H9 (cell line): ENCODE measurements around the gene BOD1L1. TPM values are rescaled to one million over a fixed set of nuclear protein-coding genes. Genes with fewer than 3 reads are reported as not detected.

Source experiments
- DNase-seq: peaks from one replicate; pipeline ENCODE4 v3.0.0-alpha.2; 2017
- H2AFZ ChIP-seq: one replicate; pipeline ENCODE4 v1.6.1; 2013; ENCODE audit warnings: mild to moderate bottlenecking, low read length, control low read depth, moderate library complexity
- H2AK5ac ChIP-seq: 2 replicates; pipeline ENCODE4 v1.6.1; 2013; ENCODE audit warnings: low read length, control low read depth, mixed read lengths; ENCODE audit not compliant: insufficient read length
- H2BK120ac ChIP-seq: one replicate; pipeline ENCODE4 v1.6.1; 2013; ENCODE audit warnings: low read depth, mild to moderate bottlenecking, low read length, control low read depth, inconsistent platforms; ENCODE audit not compliant: poor library complexity, severe bottlenecking
- H2BK12ac ChIP-seq: 2 replicates; pipeline ENCODE4 v1.6.1; 2013; ENCODE audit warnings: low read length, control low read depth, mixed read lengths, low read depth; ENCODE audit not compliant: insufficient read length
- H2BK15ac ChIP-seq: 2 replicates; pipeline ENCODE4 v1.6.1; 2013; ENCODE audit warnings: low read depth, low read length, control low read depth
- H2BK20ac ChIP-seq: one replicate; pipeline ENCODE4 v1.6.1; 2013; ENCODE audit warnings: low read depth, mild to moderate bottlenecking, low read length, control low read depth, inconsistent platforms; ENCODE audit not compliant: poor library complexity, severe bottlenecking
- H2BK5ac ChIP-seq: 2 replicates; pipeline ENCODE4 v1.6.1; 2013; ENCODE audit warnings: low read length, control low read depth, mixed read lengths; ENCODE audit not compliant: insufficient read length
- H3K14ac ChIP-seq: 2 replicates; pipeline ENCODE4 v1.6.1; 2013; ENCODE audit warnings: low read length, control low read depth; ENCODE audit not compliant: insufficient read depth
- H3K18ac ChIP-seq: 2 replicates; pipeline ENCODE4 v1.6.1; 2013; ENCODE audit warnings: low read depth, mild to moderate bottlenecking, mixed read lengths, low read length, control low read depth; ENCODE audit not compliant: insufficient read length
- H3K23ac ChIP-seq: 2 replicates; pipeline ENCODE4 v1.6.1; 2013; ENCODE audit warnings: low read length, control low read depth, mixed read lengths, low read depth; ENCODE audit not compliant: insufficient read length
- H3K23me2 ChIP-seq: 2 replicates; pipeline ENCODE4 v1.6.1; 2013; ENCODE audit warnings: low read depth, mild to moderate bottlenecking, mixed read lengths, low read length, control low read depth; ENCODE audit not compliant: insufficient read length, poor library complexity, severe bottlenecking
- H3K27ac ChIP-seq: 2 replicates; pipeline ENCODE4 v1.5.1; 2013; ENCODE audit warnings: low read length, control low read depth, mixed read lengths, low read depth; ENCODE audit not compliant: insufficient read length
- H3K27me3 ChIP-seq: 2 replicates; pipeline ENCODE4 v1.6.1; 2013; ENCODE audit warnings: low read length, control low read depth, inconsistent platforms; ENCODE audit not compliant: insufficient read depth
- H3K4ac ChIP-seq: 2 replicates; pipeline ENCODE4 v1.6.1; 2013; ENCODE audit warnings: low read depth, mild to moderate bottlenecking, control low read depth, inconsistent platforms, low read length, moderate library complexity
- H3K4me1 ChIP-seq: 2 replicates; pipeline ENCODE4 v1.6.1; 2013; ENCODE audit warnings: low read length, control low read depth, inconsistent platforms; ENCODE audit not compliant: insufficient read depth
- H3K4me2 ChIP-seq: 2 replicates; pipeline ENCODE4 v1.6.1; 2013; ENCODE audit warnings: low read length, control low read depth, mixed read lengths; ENCODE audit not compliant: insufficient read length, insufficient read depth
- H3K56ac ChIP-seq: 2 replicates; pipeline ENCODE4 v1.6.1; 2013; ENCODE audit warnings: low read depth, mild to moderate bottlenecking, mixed read lengths, low read length, control low read depth; ENCODE audit not compliant: insufficient read length
- H3K79me1 ChIP-seq: 2 replicates; pipeline ENCODE4 v1.6.1; 2013; ENCODE audit warnings: low read depth, mild to moderate bottlenecking, moderate library complexity, low read length, control low read depth, inconsistent platforms; ENCODE audit not compliant: insufficient read depth, poor library complexity, severe bottlenecking
- H3K79me2 ChIP-seq: 2 replicates; pipeline ENCODE4 v1.6.1; 2013; ENCODE audit warnings: low read length, control low read depth, inconsistent platforms; ENCODE audit not compliant: insufficient read depth
- H3K9ac ChIP-seq: 2 replicates; pipeline ENCODE4 v1.6.1; 2013; ENCODE audit warnings: low read length, control low read depth, mixed read lengths; ENCODE audit not compliant: insufficient read length; ENCODE audit errors: extremely low read depth
- H3K9me3 ChIP-seq: one replicate; pipeline ENCODE4 v1.6.1; 2013; ENCODE audit warnings: low read depth, low read length, inconsistent platforms; ENCODE audit not compliant: control insufficient read depth
- H3T11ph ChIP-seq: one replicate; pipeline ENCODE4 v1.6.1; 2013; ENCODE audit warnings: mild to moderate bottlenecking, low read length, control low read depth, inconsistent platforms
- H4K20me1 ChIP-seq: one replicate; pipeline ENCODE4 v1.6.1; 2013; ENCODE audit not compliant: control insufficient read depth, insufficient read length, insufficient read depth
- H4K5ac ChIP-seq: 2 replicates; pipeline ENCODE4 v1.6.1; 2013; ENCODE audit warnings: low read depth, mild to moderate bottlenecking, mixed read lengths, low read length, control low read depth; ENCODE audit not compliant: insufficient read length
- H4K8ac ChIP-seq: replicated peaks from 2 replicates; pipeline ENCODE4 v1.6.1; 2013; ENCODE audit warnings: low read length, control low read depth, mixed read lengths, low read depth; ENCODE audit not compliant: insufficient read length
- H4K91ac ChIP-seq: 2 replicates; pipeline ENCODE4 v1.6.1; 2013; ENCODE audit warnings: low read depth, mild to moderate bottlenecking, moderate library complexity, mixed read lengths, low read length, control low read depth; ENCODE audit not compliant: insufficient read length
- H3K27ac Mint-ChIP-seq, 3 experiments: 2 replicates in 2 of 3; 3 replicates in 1 of 3; pipeline ENCODE4 v1.8.0; 2020 to 2021; ENCODE audit warnings: mixed read lengths in 3 of 3, mild to moderate bottlenecking in 1 of 3, moderate library complexity in 1 of 3
- H3K27me3 Mint-ChIP-seq: 2 replicates; pipeline ENCODE4 v1.8.0; 2021; ENCODE audit warnings: low read depth, mild to moderate bottlenecking, moderate library complexity, mixed read lengths
- H3K36me3 Mint-ChIP-seq, 3 experiments: 2 replicates in 2 of 3; 3 replicates in 1 of 3; pipeline ENCODE4 v1.8.0; 2020 to 2021; ENCODE audit warnings: low read depth in 3 of 3, mixed read lengths in 3 of 3; ENCODE audit not compliant: insufficient read depth in 1 of 3
- H3K4me1 Mint-ChIP-seq, 2 experiments: 2 replicates each; pipeline ENCODE4 v1.8.0; 2020; ENCODE audit warnings: mixed read lengths in 2 of 2
- H3K4me3 Mint-ChIP-seq, 2 experiments: 2 replicates in 1 of 2; 3 replicates in 1 of 2; pipeline ENCODE4 v1.8.0; 2020 to 2021; ENCODE audit warnings: mild to moderate bottlenecking in 2 of 2, mixed read lengths in 2 of 2, moderate library complexity in 1 of 2
- H3K9me3 Mint-ChIP-seq, 2 experiments: 2 replicates in 1 of 2; 3 replicates in 1 of 2; pipeline ENCODE4 v1.8.0; 2020; ENCODE audit warnings: mild to moderate bottlenecking in 2 of 2, mixed read lengths in 2 of 2, moderate library complexity in 1 of 2
- WGBS: extraction: QIAGEN DNeasy Blood & Tissue Kit; methylation state at CpG from one replicate; pipeline ENCODE4 v1.1.7; 2013; ENCODE audit warnings: missing lambda C conversion rate, low lambda C conversion rate, mixed read lengths; ENCODE audit not compliant: insufficient read length; ENCODE audit errors: extremely low coverage; 5-methylcytosine and 5-hydroxymethylcytosine counted together
- total RNA-seq: library from RNA; stranded (reverse); gene quantifications from 2 replicates; pipeline ENCODE4 v1.2.1, GENCODE V29; 2021
- TF ChIP-seq, protein P1 (sequence below): fragments of 200-600 bp; sonication (generic); conservative IDR thresholded peaks from 3 replicates; pipeline ENCODE4 v1.8.0; 2021; ENCODE audit warnings: antibody characterized with exemption, mild to moderate bottlenecking

BOD1L1 gene
- total RNA-seq, 1 experiment from 2014 or later, result 37.8 TPM

GRCh38 chr4:13526658-13527057 lies 100.9 kb downstream of the BOD1L1 start:
- Mint-ChIP-seq H3K4me3 (no peak overlapping the region), H3K4me1 (peaks cover 33 to 46% of the 10 kb centered on the region in 2 experiments), H3K9me3 (peaks cover 10 to 15% of the 10 kb centered on the region in 2 experiments), H3K36me3 (peaks cover 11 to 13% (median 12%) of the 10 kb centered on the region in 3 experiments), H3K27me3 (peaks cover 100% of the 10 kb centered on the region), H3K27ac (no peak overlapping the region)
- Histone ChIP-seq H4K8ac (no peak overlapping the region), H2AFZ (no peak overlapping the region), H3K9me3 (peaks cover 8% of the 10 kb centered on the region), H2BK120ac (no peak overlapping the region), H3K56ac (no peak overlapping the region), H4K5ac (no peak overlapping the region), H2AK5ac (no peak overlapping the region), H3K79me2 (no peaks in the 10 kb centered on the region), H3K4me2 (no peak overlapping the region), H3K4me1 (no peaks in the 10 kb centered on the region; the same call in 1 of the 2 replicates), H3K14ac (no peak overlapping the region), H2BK15ac (no peak overlapping the region), H3K79me1 (no peaks in the 10 kb centered on the region), H2BK5ac (no peak overlapping the region), H3K9ac (no peak overlapping the region), H3K27me3 (peaks cover 94% of the 10 kb centered on the region), H3K27ac (no peak overlapping the region), H3K4ac (no peak overlapping the region), H3K23me2 (peaks cover 14% of the 10 kb centered on the region), H3K18ac (no peak overlapping the region), H3K23ac (no peak overlapping the region), H4K20me1 (no peaks in the 10 kb centered on the region), H2BK20ac (no peak overlapping the region), H2BK12ac (no peak overlapping the region), H3T11ph (no peak overlapping the region), H4K91ac (no peak overlapping the region)
- WGBS, result no CpG with 5 or more reads among the region's 3 CpGs
- TF ChIP-seq, protein P1, sequence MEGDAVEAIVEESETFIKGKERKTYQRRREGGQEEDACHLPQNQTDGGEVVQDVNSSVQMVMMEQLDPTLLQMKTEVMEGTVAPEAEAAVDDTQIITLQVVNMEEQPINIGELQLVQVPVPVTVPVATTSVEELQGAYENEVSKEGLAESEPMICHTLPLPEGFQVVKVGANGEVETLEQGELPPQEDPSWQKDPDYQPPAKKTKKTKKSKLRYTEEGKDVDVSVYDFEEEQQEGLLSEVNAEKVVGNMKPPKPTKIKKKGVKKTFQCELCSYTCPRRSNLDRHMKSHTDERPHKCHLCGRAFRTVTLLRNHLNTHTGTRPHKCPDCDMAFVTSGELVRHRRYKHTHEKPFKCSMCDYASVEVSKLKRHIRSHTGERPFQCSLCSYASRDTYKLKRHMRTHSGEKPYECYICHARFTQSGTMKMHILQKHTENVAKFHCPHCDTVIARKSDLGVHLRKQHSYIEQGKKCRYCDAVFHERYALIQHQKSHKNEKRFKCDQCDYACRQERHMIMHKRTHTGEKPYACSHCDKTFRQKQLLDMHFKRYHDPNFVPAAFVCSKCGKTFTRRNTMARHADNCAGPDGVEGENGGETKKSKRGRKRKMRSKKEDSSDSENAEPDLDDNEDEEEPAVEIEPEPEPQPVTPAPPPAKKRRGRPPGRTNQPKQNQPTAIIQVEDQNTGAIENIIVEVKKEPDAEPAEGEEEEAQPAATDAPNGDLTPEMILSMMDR, result no peak
- no peak for DNase-seq
